ENCODE results near the gene SOWAHB.

DNA sequence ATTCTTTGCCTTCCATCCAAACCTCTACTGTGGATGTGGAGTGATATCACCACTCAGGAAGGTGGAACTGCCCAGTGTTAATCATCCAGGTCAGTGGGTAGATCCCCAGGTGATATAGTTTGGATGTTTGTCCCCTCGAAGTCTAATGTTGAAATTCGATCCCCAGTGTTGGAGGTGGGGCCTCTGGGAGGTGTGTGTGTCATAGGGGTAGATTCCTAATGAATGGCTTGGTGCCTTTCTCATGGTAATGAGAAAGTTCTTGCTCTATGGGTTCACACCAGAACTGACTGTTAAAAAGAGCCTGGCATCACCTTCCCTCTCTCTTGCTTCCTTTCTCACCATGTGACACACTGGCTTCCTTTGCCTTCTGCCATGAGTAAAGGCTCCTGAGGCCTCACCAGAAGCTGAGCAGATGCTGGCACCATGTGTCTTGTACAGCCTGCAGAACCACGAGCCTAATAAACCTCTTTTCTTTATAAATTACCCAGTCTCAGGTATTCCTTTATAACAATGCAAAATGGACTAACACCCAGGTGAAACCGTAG is 6.8 kb upstream of the SOWAHB start:
- TF ChIP-seq, protein P1, sequence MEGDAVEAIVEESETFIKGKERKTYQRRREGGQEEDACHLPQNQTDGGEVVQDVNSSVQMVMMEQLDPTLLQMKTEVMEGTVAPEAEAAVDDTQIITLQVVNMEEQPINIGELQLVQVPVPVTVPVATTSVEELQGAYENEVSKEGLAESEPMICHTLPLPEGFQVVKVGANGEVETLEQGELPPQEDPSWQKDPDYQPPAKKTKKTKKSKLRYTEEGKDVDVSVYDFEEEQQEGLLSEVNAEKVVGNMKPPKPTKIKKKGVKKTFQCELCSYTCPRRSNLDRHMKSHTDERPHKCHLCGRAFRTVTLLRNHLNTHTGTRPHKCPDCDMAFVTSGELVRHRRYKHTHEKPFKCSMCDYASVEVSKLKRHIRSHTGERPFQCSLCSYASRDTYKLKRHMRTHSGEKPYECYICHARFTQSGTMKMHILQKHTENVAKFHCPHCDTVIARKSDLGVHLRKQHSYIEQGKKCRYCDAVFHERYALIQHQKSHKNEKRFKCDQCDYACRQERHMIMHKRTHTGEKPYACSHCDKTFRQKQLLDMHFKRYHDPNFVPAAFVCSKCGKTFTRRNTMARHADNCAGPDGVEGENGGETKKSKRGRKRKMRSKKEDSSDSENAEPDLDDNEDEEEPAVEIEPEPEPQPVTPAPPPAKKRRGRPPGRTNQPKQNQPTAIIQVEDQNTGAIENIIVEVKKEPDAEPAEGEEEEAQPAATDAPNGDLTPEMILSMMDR (IDR thresholded peaks at IDR 0.05): no peak
- TF ChIP-seq RAD21 (IDR thresholded peaks at IDR 0.05; ENCODE audit: low read length) (no peak), RCOR1 (IDR thresholded peaks at IDR 0.05; ENCODE audit: low read length) (no peak), MEF2A (IDR thresholded peaks at IDR 0.05; ENCODE audit: borderline replicate concordance, low read depth) (no peak), YY1 (IDR thresholded peaks at IDR 0.05; ENCODE audit: low read depth) (no peak), RFX5 (IDR thresholded peaks at IDR 0.05; ENCODE audit: low read length) (no peak), CHD2 (IDR thresholded peaks at IDR 0.05; ENCODE audit: low read length, partially characterized antibody) (no peak), EZH2phosphoT487 (IDR thresholded peaks at IDR 0.05; ENCODE audit: borderline replicate concordance, low read depth) (no peak), EP300 (IDR thresholded peaks at IDR 0.05; ENCODE audit: borderline replicate concordance in 1 of 2, low read depth in 1 of 2, low read length in 1 of 2) (no peak), TCF12 (IDR thresholded peaks at IDR 0.05) (no peak), NRF1 (IDR thresholded peaks at IDR 0.05; ENCODE audit: low read depth, low read length) (no peak), TAF1 (IDR thresholded peaks at IDR 0.05; ENCODE audit: borderline replicate concordance, low read depth, low read length) (no peak)
- TF ChIP-seq, protein P2, sequence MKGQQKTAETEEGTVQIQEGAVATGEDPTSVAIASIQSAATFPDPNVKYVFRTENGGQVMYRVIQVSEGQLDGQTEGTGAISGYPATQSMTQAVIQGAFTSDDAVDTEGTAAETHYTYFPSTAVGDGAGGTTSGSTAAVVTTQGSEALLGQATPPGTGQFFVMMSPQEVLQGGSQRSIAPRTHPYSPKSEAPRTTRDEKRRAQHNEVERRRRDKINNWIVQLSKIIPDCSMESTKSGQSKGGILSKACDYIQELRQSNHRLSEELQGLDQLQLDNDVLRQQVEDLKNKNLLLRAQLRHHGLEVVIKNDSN (IDR thresholded peaks at IDR 0.05; ENCODE audit: borderline replicate concordance, low read depth): no peak
- TF ChIP-seq, protein P3, sequence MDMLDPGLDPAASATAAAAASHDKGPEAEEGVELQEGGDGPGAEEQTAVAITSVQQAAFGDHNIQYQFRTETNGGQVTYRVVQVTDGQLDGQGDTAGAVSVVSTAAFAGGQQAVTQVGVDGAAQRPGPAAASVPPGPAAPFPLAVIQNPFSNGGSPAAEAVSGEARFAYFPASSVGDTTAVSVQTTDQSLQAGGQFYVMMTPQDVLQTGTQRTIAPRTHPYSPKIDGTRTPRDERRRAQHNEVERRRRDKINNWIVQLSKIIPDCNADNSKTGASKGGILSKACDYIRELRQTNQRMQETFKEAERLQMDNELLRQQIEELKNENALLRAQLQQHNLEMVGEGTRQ (IDR thresholded peaks at IDR 0.05; ENCODE audit: borderline replicate concordance, low read depth, low read length): no peak

Data from SK-N-SH (cell line).